H1 (cell line): ENCODE results near the gene LYAR. TPM values are rescaled to one million over a fixed set of nuclear protein-coding genes. Genes with fewer than 3 reads are reported as not detected.
A peak's percentile ranks its signal among the peaks of the same experiment; 100 is the strongest.
"Not testable (repeated sequence)": the region's sequence is repeated elsewhere in the genome, so short reads cannot be mapped to it uniquely, and the experiment has no call there.

Experiments used
- CTCF ChIA-PET: fragments of 300-600 bp; sonication (Branson Sonifier 250); formaldehyde crosslinking; loops from one replicate; lab custom pipeline; 2021; ENCODE audit not compliant: partially characterized antibody; lab: Charles Lee
- POLR2A ChIA-PET: fragments of 300-600 bp; sonication (Branson Sonifier 250); formaldehyde crosslinking; loops from one replicate; lab custom pipeline; 2021; ENCODE audit warnings: inconsistent platforms; ENCODE audit not compliant: partially characterized antibody; lab: Charles Lee
- DNase-seq, 2 experiments: peaks; one replicate each; pipeline versions ENCODE4 v3.0.0 to v3.0.0-alpha.2; 2010 to 2022; ENCODE audit warnings: low spot score in 2 of 2, low read depth in 1 of 2, mixed read lengths in 1 of 2
- FAIRE-seq: peaks from 2 replicates; lab custom pipeline; 2011; peaks lifted over from hg19 to GRCh38; lab: Jason Lieb, UNC
- H2AFZ ChIP-seq: 2 replicates; pipeline ENCODE4 v1.8.1; 2012; ENCODE audit warnings: low read length, inconsistent platforms
- H2AK5ac ChIP-seq: 2 replicates; pipeline ENCODE4 v1.6.1; 2013; ENCODE audit warnings: low read depth, low read length
- H2BK120ac ChIP-seq: replicated peaks from 2 replicates; pipeline ENCODE3; 2013; ENCODE audit warnings: low read depth, low read length, inconsistent platforms
- H2BK12ac ChIP-seq: 2 replicates; pipeline ENCODE4 v1.6.1; 2013; ENCODE audit warnings: low read depth, low read length
- H2BK15ac ChIP-seq: 2 replicates; pipeline ENCODE4 v1.6.1; 2013; ENCODE audit warnings: low read length
- H2BK20ac ChIP-seq: 2 replicates; pipeline ENCODE4 v1.6.1; 2013; ENCODE audit warnings: low read length
- H2BK5ac ChIP-seq: 2 replicates; pipeline ENCODE4 v1.6.1; 2013; ENCODE audit warnings: low read depth, low read length
- H3K14ac ChIP-seq: 2 replicates; pipeline ENCODE4 v1.6.1; 2013; ENCODE audit warnings: inconsistent platforms; ENCODE audit not compliant: insufficient read length
- H3K18ac ChIP-seq: 2 replicates; pipeline ENCODE4 v1.6.1; 2013; ENCODE audit warnings: low read length; ENCODE audit errors: extremely low read depth
- H3K23ac ChIP-seq: 2 replicates; pipeline ENCODE4 v1.6.1; 2013; ENCODE audit warnings: inconsistent platforms; ENCODE audit not compliant: insufficient read length
- H3K23me2 ChIP-seq: 2 replicates; pipeline ENCODE4 v1.6.1; 2013; ENCODE audit warnings: low read depth, low read length
- H3K27ac ChIP-seq: 2 replicates; pipeline ENCODE4 v1.6.1; 2011; ENCODE audit warnings: low read depth, low read length, inconsistent platforms
- H3K27me3 ChIP-seq, 4 experiments: replicated peaks in 1 of 4; 1 replicate in 1 of 4; 2 replicates in 3 of 4; pipeline versions ENCODE4 v1.6.1 to v1.8.1; 2011 to 2013; ENCODE audit warnings: low read length in 3 of 4, mild to moderate bottlenecking in 3 of 4, inconsistent platforms in 2 of 4, mixed read lengths in 2 of 4, moderate library complexity in 1 of 4; ENCODE audit not compliant: control insufficient read depth in 3 of 4, insufficient read depth in 3 of 4; ENCODE audit errors: extremely low read depth in 1 of 4
- H3K36me3 ChIP-seq, 4 experiments: 2 replicates each; pipeline versions ENCODE4 v1.6.1 to v1.8.1; 2011 to 2013; ENCODE audit warnings: mild to moderate bottlenecking in 4 of 4, low read length in 3 of 4, moderate library complexity in 2 of 4, control low read depth in 1 of 4, inconsistent platforms in 1 of 4; ENCODE audit not compliant: insufficient read depth in 4 of 4, control insufficient read depth in 2 of 4
- H3K4ac ChIP-seq: replicated peaks from 2 replicates; pipeline ENCODE3; 2013; ENCODE audit warnings: low read length, low read depth, mixed read lengths, inconsistent platforms; ENCODE audit not compliant: insufficient read length
- H3K4me1 ChIP-seq, 4 experiments: replicated peaks in 1 of 4; 1 replicate in 1 of 4; 2 replicates in 3 of 4; pipeline versions ENCODE4 v1.6.1 to v1.8.1; 2011 to 2013; ENCODE audit warnings: low read length in 3 of 4, inconsistent platforms in 2 of 4, mixed read lengths in 1 of 4; ENCODE audit not compliant: insufficient read depth in 4 of 4, control insufficient read depth in 3 of 4
- H3K4me2 ChIP-seq, 2 experiments: 2 replicates each; pipeline versions ENCODE4 v1.6.1 to v1.8.1; 2011 to 2013; ENCODE audit warnings: low read depth in 2 of 2, low read length in 2 of 2, control low read depth in 1 of 2, inconsistent platforms in 1 of 2, mild to moderate bottlenecking in 1 of 2; ENCODE audit not compliant: insufficient read depth in 1 of 2
- H3K4me3 ChIP-seq, 4 experiments: fragments of 200-600, 300-600 bp in 1 of 4; sonication (generic), shearing (Covaris generic), sonication (Bioruptor Twin) in 1 of 4; 2 replicates each; pipeline versions ENCODE4 v1.5.1 to v1.8.1; 2011 to 2016; ENCODE audit warnings: low read length in 4 of 4, low read depth in 3 of 4, control low read depth in 2 of 4, inconsistent platforms in 2 of 4, mild to moderate bottlenecking in 2 of 4, mixed read lengths in 1 of 4, moderate library complexity in 1 of 4; ENCODE audit not compliant: insufficient read depth in 2 of 4; ENCODE audit errors: extremely low read depth in 1 of 4
- H3K56ac ChIP-seq: replicated peaks from 2 replicates; pipeline ENCODE3; 2013; ENCODE audit warnings: low read depth, mild to moderate bottlenecking, mixed read lengths, low read length, inconsistent platforms; ENCODE audit not compliant: insufficient read length
- H3K79me1 ChIP-seq: 2 replicates; pipeline ENCODE4 v1.6.1; 2013; ENCODE audit warnings: low read depth, low read length, control low read depth
- H3K79me2 ChIP-seq, 2 experiments: 2 replicates each; pipeline versions ENCODE4 v1.6.1 to v1.8.1; 2012 to 2013; ENCODE audit warnings: low read length in 2 of 2, mild to moderate bottlenecking in 2 of 2, inconsistent platforms in 1 of 2; ENCODE audit not compliant: insufficient read depth in 2 of 2, control insufficient read depth in 1 of 2
- H3K9ac ChIP-seq, 4 experiments: replicated peaks in 1 of 4; 1 replicate in 1 of 4; 2 replicates in 3 of 4; pipeline versions ENCODE4 v1.6.1 to v1.8.1; 2011 to 2013; ENCODE audit warnings: low read depth in 3 of 4, low read length in 3 of 4, control low read depth in 2 of 4, mild to moderate bottlenecking in 2 of 4, moderate library complexity in 2 of 4, inconsistent platforms in 1 of 4; ENCODE audit errors: extremely low read depth in 1 of 4
- H3K9me3 ChIP-seq, 2 experiments: 2 replicates each; pipeline versions ENCODE4 v1.6.1 to v1.8.1; 2012 to 2013; ENCODE audit warnings: mild to moderate bottlenecking in 2 of 2, moderate library complexity in 2 of 2, control low read depth in 1 of 2, inconsistent platforms in 1 of 2, low read depth in 1 of 2, low read length in 1 of 2, mixed read lengths in 1 of 2; ENCODE audit not compliant: insufficient read depth in 2 of 2
- H4K20me1 ChIP-seq, 2 experiments: replicated peaks in 1 of 2; 2 replicates each; pipeline versions ENCODE3 to v1.8.1; 2011 to 2013; ENCODE audit warnings: inconsistent platforms in 2 of 2, low read length in 2 of 2, mild to moderate bottlenecking in 1 of 2; ENCODE audit not compliant: insufficient read depth in 2 of 2, control insufficient read depth in 1 of 2
- H4K5ac ChIP-seq: 2 replicates; pipeline ENCODE4 v1.6.1; 2013; ENCODE audit warnings: low read length, low read depth, mixed read lengths, inconsistent platforms; ENCODE audit not compliant: insufficient read length
- H4K8ac ChIP-seq: 2 replicates; pipeline ENCODE4 v1.8.0; 2013; ENCODE audit warnings: mild to moderate bottlenecking, moderate library complexity, low read length, inconsistent platforms; ENCODE audit not compliant: insufficient read depth; ENCODE audit errors: extremely low read depth
- H4K91ac ChIP-seq: replicated peaks from 2 replicates; pipeline ENCODE3; 2013; ENCODE audit warnings: low read length, mixed read lengths, inconsistent platforms; ENCODE audit not compliant: insufficient read length
- WGBS, 2 experiments: shearing (Covaris generic) in 1 of 2; methylation state at CpG; one replicate each; pipeline versions ENCODE4 v1.1.6 to v1.1.7; 2013 to 2015; ENCODE audit warnings: low lambda C conversion rate in 2 of 2, mixed read lengths in 2 of 2, inconsistent platforms in 1 of 2, low coverage in 1 of 2, missing lambda C conversion rate in 1 of 2; ENCODE audit not compliant: insufficient replicate concordance in 2 of 2, insufficient coverage in 1 of 2, insufficient read length in 1 of 2; ENCODE audit errors: extremely low coverage in 1 of 2, missing lambda C conversion rate in 1 of 2; 5-methylcytosine and 5-hydroxymethylcytosine counted together
- polyA plus RNA-seq, 7 experiments: library from polyadenylated mRNA; depleted of rRNA in 3 of 7; stranded (reverse) in 5 of 7; unstranded in 2 of 7; fragments of >200 nt in 5 of 7; fragments of 200-250 nt in 2 of 7; gene quantifications; 1 replicate in 5 of 7; 2 replicates in 1 of 7; 4 replicates in 1 of 7; pipeline versions ENCODE4 v1.2.1 to v1.2.3, GENCODE V29; 2011 to 2013; ENCODE audit warnings: missing spikeins in 2 of 7, mixed read lengths in 2 of 7
- total RNA-seq: library from RNA; stranded (reverse); fragmentation: NEBNext Ultra II Directional; extraction: Animal tissue kit (Norgen Biotek cat#: 25700); gene quantifications from 2 replicates; pipeline ENCODE4 v1.2.1, GENCODE V29; 2021

The LYAR gene
- total and polyA plus RNA-seq, 2 of the 8 experiments (the other 6 are each of a cell fraction or from before 2014, with no cell fraction given): 6.5 to 46.9 TPM

- FAIRE-seq: peak; percentile 13
- H3K79me2 ChIP-seq, H3K4ac ChIP-seq, H3K27ac ChIP-seq, H4K20me1 ChIP-seq, POLR2A ChIA-PET, CTCF ChIA-PET, H3K4me1 ChIP-seq, H3K56ac ChIP-seq, H3K9ac ChIP-seq, H2BK12ac ChIP-seq, H3K23me2 ChIP-seq, H3K23ac ChIP-seq, H2BK15ac ChIP-seq, H3K4me2 ChIP-seq, H3K14ac ChIP-seq, H3K18ac ChIP-seq, H2BK20ac ChIP-seq, H4K5ac ChIP-seq, H4K8ac ChIP-seq, H2BK120ac ChIP-seq, H3K79me1 ChIP-seq, H2AFZ ChIP-seq, H2AK5ac ChIP-seq, H3K4me3 ChIP-seq, DNase-seq, H3K27me3 ChIP-seq, H2BK5ac ChIP-seq, H4K91ac ChIP-seq, H3K9me3 ChIP-seq: not testable (repeated sequence)
- peaks cover 0 to 25% (median 13%) of the 10 kb centered on the region in 4 experiments; a peak in 7 of 8 replicates for H3K36me3 ChIP-seq
- 82% methylated on average over 3 of the region's 3 CpGs; no CpG with 5 or more reads in 1 of the 2 experiments for WGBS, 2 experiments
Measured at GRCh38 chr4:4239551-4239950, 50.4 kb downstream of the LYAR start.
